ENCODE measurements around the gene IL1R1.

Gene IL1R1

DNA sequence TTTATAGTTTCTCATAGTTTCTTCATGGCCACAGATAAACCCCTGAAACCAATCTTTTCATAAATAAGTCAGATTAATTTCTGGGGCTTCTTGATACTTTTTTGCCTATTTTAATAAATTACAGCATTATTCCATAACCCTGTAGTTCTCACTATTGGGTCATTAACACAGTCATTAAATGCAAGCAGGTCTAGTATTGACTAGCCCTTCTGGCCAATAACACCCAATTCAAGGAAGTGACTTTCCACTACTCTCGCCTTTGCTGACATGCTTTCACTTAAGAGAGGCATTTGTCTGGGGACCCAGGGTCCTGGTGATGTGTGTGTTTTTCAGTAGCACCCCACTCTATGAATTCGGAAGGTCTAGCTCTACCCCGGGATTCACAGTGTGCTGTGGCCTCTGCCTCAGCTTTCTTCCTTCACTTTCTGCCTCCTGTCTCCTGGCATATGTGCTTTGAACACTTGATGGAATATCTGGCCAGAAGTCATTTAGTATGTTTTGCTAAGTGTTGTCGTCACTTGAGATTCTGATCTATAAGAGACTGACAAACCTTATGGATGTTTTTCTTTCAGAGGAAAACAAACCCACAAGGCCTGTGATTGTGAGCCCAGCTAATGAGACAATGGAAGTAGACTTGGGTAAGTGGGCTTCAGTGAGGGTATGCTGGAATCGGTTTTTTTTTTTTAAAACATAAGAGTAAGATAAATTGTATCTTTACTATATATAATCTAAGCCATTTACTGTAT, 25.7 kb downstream of the IL1R1 start:
- TF ChIP-seq CEBPB (IDR thresholded peaks at IDR 0.05) (no peak), EP300 (IDR thresholded peaks at IDR 0.05; ENCODE audit: borderline replicate concordance) (no peak), TCF12 (IDR thresholded peaks at IDR 0.05; ENCODE audit: low read depth) (no peak), USF1 (IDR thresholded peaks at IDR 0.05) (no peak), MAX (IDR thresholded peaks at IDR 0.05) (no peak), NFIC (IDR thresholded peaks at IDR 0.05) (no peak), CREB1 (IDR thresholded peaks at IDR 0.05; ENCODE audit: low read depth) (no peak), YY1 (IDR thresholded peaks at IDR 0.05; ENCODE audit: low read depth) (no peak)
- TF ChIP-seq, protein P1, sequence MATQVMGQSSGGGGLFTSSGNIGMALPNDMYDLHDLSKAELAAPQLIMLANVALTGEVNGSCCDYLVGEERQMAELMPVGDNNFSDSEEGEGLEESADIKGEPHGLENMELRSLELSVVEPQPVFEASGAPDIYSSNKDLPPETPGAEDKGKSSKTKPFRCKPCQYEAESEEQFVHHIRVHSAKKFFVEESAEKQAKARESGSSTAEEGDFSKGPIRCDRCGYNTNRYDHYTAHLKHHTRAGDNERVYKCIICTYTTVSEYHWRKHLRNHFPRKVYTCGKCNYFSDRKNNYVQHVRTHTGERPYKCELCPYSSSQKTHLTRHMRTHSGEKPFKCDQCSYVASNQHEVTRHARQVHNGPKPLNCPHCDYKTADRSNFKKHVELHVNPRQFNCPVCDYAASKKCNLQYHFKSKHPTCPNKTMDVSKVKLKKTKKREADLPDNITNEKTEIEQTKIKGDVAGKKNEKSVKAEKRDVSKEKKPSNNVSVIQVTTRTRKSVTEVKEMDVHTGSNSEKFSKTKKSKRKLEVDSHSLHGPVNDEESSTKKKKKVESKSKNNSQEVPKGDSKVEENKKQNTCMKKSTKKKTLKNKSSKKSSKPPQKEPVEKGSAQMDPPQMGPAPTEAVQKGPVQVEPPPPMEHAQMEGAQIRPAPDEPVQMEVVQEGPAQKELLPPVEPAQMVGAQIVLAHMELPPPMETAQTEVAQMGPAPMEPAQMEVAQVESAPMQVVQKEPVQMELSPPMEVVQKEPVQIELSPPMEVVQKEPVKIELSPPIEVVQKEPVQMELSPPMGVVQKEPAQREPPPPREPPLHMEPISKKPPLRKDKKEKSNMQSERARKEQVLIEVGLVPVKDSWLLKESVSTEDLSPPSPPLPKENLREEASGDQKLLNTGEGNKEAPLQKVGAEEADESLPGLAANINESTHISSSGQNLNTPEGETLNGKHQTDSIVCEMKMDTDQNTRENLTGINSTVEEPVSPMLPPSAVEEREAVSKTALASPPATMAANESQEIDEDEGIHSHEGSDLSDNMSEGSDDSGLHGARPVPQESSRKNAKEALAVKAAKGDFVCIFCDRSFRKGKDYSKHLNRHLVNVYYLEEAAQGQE (IDR thresholded peaks at IDR 0.05; ENCODE audit: low read depth) = no peak

- TF ChIP-seq NFIC (IDR thresholded peaks at IDR 0.05) (no peak), FOXM1 (IDR thresholded peaks at IDR 0.05; ENCODE audit: borderline replicate concordance, low read depth) (no peak), ZBTB7A (IDR thresholded peaks at IDR 0.05; ENCODE audit: low read depth) (no peak), USF1 (IDR thresholded peaks at IDR 0.05) (no peak), TCF12 (IDR thresholded peaks at IDR 0.05; ENCODE audit: low read depth) (no peak), MAX (IDR thresholded peaks at IDR 0.05) (no peak), EGR1 (IDR thresholded peaks at IDR 0.05) (no peak), RAD21 (IDR thresholded peaks at IDR 0.05; ENCODE audit: low read depth) (no peak), CREB1 (IDR thresholded peaks at IDR 0.05; ENCODE audit: low read depth) (no peak), TEAD4 (IDR thresholded peaks at IDR 0.05) (no peak), CEBPB (IDR thresholded peaks at IDR 0.05) (no peak), TAF1 (IDR thresholded peaks at IDR 0.05; ENCODE audit: low read depth) (no peak), YY1 (IDR thresholded peaks at IDR 0.05; ENCODE audit: low read depth) (no peak), EP300 (IDR thresholded peaks at IDR 0.05; ENCODE audit: borderline replicate concordance) (no peak)
- TF ChIP-seq, protein P1 (IDR thresholded peaks at IDR 0.05; ENCODE audit: low read depth) = no peak
Measured at GRCh38 chr2:102171946-102172345, 29.4 kb downstream of the IL1R1 start.

- no peak for TF ChIP-seq TAF1 (IDR thresholded peaks at IDR 0.05; ENCODE audit: low read depth)
- TF ChIP-seq NFIC (IDR thresholded peaks at IDR 0.05) = no peak
- TF ChIP-seq, protein P1 (IDR thresholded peaks at IDR 0.05; ENCODE audit: low read depth) = no peak
- TF ChIP-seq TEAD4 (IDR thresholded peaks at IDR 0.05) = no peak
- TF ChIP-seq EP300 (IDR thresholded peaks at IDR 0.05; ENCODE audit: borderline replicate concordance) = no peak
Measured at GRCh38 chr2:102172745-102173144, 30.2 kb downstream of the IL1R1 start.

DNA sequence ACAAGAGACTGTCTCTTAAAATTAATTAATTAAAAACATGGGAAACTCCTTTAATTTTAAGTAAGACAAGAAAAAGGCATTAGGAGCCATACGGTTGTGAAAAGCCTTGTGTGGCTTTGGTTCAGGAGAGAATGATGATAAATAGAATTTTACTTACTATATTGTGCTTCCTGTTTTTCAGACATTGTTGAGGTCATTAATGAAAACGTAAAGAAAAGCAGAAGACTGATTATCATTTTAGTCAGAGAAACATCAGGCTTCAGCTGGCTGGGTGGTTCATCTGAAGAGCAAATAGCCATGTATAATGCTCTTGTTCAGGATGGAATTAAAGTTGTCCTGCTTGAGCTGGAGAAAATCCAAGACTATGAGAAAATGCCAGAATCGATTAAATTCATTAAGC, 33.6 kb downstream of the IL1R1 start:
- TF ChIP-seq RAD21 (IDR thresholded peaks at IDR 0.05; ENCODE audit: low read depth) (no peak), USF1 (IDR thresholded peaks at IDR 0.05) (no peak), YY1 (IDR thresholded peaks at IDR 0.05; ENCODE audit: low read depth) (no peak), FOXM1 (IDR thresholded peaks at IDR 0.05; ENCODE audit: borderline replicate concordance, low read depth) (no peak), MAX (IDR thresholded peaks at IDR 0.05) (no peak)

Data from Ishikawa (cell line).